Dendritic cell treated with granulocyte-macrophage colony-stimulating factor and Interleukin-4, amounts not matched to agents 40 ng/mL and 50 ng/mL, for 4 days (primary cell): ENCODE measurements around the gene XPR1.
"Not testable (repeated sequence)": the region's sequence is repeated elsewhere in the genome, so short reads cannot be mapped to it uniquely, and the experiment has no call there.

Experiments used
- H3K27ac Mint-ChIP-seq: one replicate; pipeline ENCODE4 v1.8.0; 2022; ENCODE audit warnings: mild to moderate bottlenecking, mixed read lengths
- H3K27me3 Mint-ChIP-seq: one replicate; pipeline ENCODE4 v1.8.0; 2022; ENCODE audit warnings: mild to moderate bottlenecking, mixed read lengths
- H3K36me3 Mint-ChIP-seq: one replicate; pipeline ENCODE4 v1.8.0; 2022; ENCODE audit warnings: low read depth, mixed read lengths
- H3K4me1 Mint-ChIP-seq: one replicate; pipeline ENCODE4 v1.8.0; 2022; ENCODE audit warnings: low read depth, mixed read lengths
- H3K4me3 Mint-ChIP-seq: one replicate; pipeline ENCODE4 v1.8.0; 2022; ENCODE audit warnings: mild to moderate bottlenecking, moderate library complexity, mixed read lengths
- H3K9me3 Mint-ChIP-seq: one replicate; pipeline ENCODE4 v1.8.0; 2022; ENCODE audit warnings: mixed read lengths
- intact Hi-C: fragments of 100-400 bp; cut with micrococcal nuclease; formaldehyde crosslinking; loops from one replicate; pipeline ENCODE4 v1.15.0; 2022

The XPR1 gene

DNA sequence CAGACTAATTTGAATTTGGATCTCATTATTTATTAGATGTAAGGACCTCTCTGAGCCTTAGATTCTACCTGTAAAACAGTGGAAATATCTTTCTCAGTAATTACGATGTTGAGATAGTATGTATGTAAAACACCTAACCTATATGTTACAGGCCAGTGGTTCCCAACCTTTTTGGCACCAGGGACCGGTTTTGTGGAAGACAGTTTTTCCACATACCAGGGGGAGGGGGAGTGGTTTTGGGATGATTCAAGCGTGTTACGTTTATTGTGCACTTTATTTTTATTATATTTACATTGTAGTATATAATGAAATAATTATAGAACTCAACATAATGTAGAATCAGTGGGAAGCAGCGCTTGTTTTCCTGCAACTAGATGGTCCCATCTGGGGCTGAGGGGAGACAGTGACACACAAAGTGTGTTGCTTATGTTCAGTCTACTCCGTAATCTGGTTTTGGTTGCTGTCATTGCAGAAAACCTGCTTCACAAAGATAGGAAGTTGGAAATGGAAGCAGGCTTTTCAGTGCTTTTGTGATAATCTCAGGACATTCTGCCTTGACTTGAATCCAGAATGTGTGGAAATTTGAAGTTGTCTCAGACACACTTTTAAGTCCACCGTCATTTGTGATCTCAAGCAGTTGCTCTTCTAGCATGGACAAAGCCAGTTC is 12.8 kb downstream of the XPR1 start:
- intact Hi-C loops: no loop called here
- Mint-ChIP-seq H3K9me3 (no peaks in the 10 kb centered on the region), H3K36me3 (no peaks in the 10 kb centered on the region), H3K4me3 (no peak overlapping the region), H3K27me3 (no peaks in the 10 kb centered on the region), H3K27ac (no peak overlapping the region), H3K4me1 (peaks cover 6% of the 10 kb centered on the region)

DNA sequence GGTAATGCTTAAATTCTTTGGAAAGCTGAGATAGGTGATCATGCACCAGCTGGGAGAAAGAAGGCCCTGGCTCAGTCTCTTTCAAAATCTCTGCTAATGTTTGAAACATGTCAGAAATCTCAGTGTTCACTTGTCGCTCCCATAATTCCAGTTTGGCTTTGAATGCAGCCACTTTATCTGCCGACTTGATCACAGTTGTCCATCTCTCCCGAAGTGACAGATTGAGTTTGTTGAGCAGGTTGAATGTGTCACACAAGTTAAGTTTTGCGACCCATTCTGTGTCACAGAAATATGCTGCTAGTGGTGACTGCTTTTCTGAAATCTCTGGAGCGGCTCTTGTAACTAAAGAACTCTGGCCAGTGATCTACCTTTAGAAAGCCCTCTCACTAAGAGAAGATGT is 13.4 kb downstream of the XPR1 start:
- H3K4me3 Mint-ChIP-seq, H3K27ac Mint-ChIP-seq, intact Hi-C loops, H3K4me1 Mint-ChIP-seq, H3K9me3 Mint-ChIP-seq, H3K27me3 Mint-ChIP-seq, H3K36me3 Mint-ChIP-seq: not testable (repeated sequence)

DNA sequence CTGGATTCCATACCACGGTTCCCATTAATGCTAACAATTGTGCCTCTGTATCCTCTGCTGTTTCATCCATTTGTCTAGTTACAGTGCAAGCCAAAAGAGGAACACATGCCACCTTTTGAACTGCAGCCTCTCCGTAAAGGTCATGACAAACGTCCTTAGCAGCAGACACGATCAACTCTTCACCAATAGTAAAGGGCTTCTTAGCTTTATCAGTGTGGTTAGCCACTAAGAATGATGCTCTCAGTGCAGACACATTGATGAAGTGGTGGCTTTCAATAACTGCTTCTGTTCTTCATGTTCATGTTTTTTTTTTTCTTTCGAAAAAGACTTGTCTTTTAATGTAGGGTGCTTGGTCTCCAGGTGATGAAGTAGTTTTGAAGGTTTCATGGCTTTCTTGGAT is 14.3 kb downstream of the XPR1 start:
- Mint-ChIP-seq H3K4me3 (no peak overlapping the region), H3K4me1 (no peaks in the 10 kb centered on the region), H3K36me3 (no peaks in the 10 kb centered on the region), H3K27me3 (no peaks in the 10 kb centered on the region), H3K9me3 (no peaks in the 10 kb centered on the region), H3K27ac (no peak overlapping the region)
- intact Hi-C loops: no loop called here

DNA sequence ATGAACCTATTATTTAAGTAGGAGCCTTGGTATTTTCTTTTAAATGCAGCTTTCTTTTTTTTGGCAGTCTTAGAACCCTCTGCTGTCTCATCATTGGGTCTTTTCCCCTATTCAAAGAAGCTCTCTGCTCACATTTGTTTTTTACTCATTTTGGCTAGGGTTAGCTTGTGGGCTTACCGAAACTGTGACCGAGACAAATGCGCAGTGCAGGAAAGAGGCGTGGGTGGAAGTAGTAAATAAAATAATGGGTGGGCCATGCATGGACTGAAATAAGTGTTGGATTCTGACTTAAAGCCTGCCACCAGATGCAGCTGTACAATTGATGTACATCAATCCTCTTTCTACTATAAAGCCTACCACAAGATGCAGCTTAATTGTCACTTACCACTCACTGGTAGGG is 14.7 kb downstream of the XPR1 start:
- H3K4me3 Mint-ChIP-seq: no peak overlapping the region
- intact Hi-C loops: no loop called here
- H3K27me3 Mint-ChIP-seq: no peaks in the 10 kb centered on the region
- H3K9me3 Mint-ChIP-seq: no peaks in the 10 kb centered on the region
- H3K27ac Mint-ChIP-seq: no peak overlapping the region
- no peaks in the 10 kb centered on the region for H3K4me1 Mint-ChIP-seq
- no peaks in the 10 kb centered on the region for H3K36me3 Mint-ChIP-seq

DNA sequence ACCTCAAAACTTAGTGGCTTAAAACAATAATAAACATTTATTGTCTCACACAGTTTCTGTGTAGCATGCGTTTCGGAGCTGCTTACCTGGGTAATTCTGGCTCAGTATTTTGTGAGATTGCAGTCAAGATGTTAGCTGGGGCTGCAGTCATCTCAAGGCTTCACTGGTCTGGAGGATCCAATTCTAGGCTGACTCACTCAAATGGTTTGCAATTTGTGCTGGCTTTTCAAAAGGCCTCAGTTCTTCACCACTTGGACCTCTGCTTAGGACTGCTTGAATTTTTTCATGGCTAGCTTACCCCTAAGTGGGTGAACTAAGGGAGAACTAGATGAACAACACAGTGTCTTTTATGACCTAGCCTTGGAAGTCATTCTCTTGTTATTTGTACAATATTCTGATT is 21.0 kb downstream of the XPR1 start:
- no peak overlapping the region for H3K27ac Mint-ChIP-seq
- peaks cover 12% of the 10 kb centered on the region for H3K9me3 Mint-ChIP-seq
- H3K27me3 Mint-ChIP-seq: no peaks in the 10 kb centered on the region
- intact Hi-C loops: no loop called here
- H3K36me3 Mint-ChIP-seq: peaks cover 11% of the 10 kb centered on the region
- no peak overlapping the region for H3K4me3 Mint-ChIP-seq
- H3K4me1 Mint-ChIP-seq: no peaks in the 10 kb centered on the region

DNA sequence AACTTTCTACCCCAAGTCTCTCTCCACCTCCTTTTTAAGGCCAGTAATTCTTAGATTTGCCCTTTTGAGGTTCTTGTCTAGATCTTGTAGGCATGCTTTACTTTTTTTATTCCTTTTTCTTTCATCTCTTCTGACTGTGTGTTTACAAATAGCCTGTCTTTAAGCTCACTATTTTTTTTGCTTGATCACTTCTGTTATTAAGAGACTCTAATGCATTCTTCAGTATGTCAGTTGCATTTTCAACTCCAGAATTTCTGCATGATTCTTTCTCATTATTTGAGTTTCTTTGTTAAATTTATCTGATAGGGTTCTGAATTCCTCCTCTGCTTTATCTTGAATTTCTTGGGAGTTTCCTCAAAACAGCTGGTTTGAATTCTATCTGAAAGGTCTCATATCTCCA is 30.9 kb downstream of the XPR1 start:
- Mint-ChIP-seq H3K36me3 (peaks cover 47% of the 10 kb centered on the region), H3K9me3 (peaks cover 86% of the 10 kb centered on the region)

DNA sequence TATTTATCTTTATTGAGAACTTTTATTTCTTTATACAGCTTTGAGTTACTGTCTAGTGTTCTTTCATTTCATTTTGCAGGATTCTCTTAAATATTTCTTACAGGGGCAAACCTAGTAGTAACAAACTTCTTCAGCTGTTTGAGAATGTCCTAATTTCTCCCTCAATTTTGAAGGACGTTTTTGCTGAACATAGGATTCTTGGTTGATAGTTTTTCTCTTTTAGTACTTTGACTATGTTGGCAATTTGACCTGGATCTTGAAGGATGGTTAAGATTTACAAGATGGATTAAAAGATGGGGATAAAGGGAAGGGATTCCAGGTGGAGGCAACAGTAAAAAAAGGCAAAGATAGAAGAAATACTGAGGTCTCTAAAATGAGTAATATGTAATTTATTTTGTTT is 38.9 kb downstream of the XPR1 start:
- peaks cover 16% of the 10 kb centered on the region for H3K36me3 Mint-ChIP-seq
- no peak overlapping the region for H3K4me3 Mint-ChIP-seq
- no peak overlapping the region for H3K27ac Mint-ChIP-seq
- intact Hi-C loops: no loop called here
- H3K9me3 Mint-ChIP-seq: peaks cover 39% of the 10 kb centered on the region
- no peaks in the 10 kb centered on the region for H3K27me3 Mint-ChIP-seq
- peaks cover 5% of the 10 kb centered on the region for H3K4me1 Mint-ChIP-seq

More for the DNA sequence above, 30.9 kb downstream of the XPR1 start:
- Mint-ChIP-seq H3K4me3 (no peak overlapping the region), H3K4me1 (no peaks in the 10 kb centered on the region), H3K27ac (no peak overlapping the region), H3K27me3 (no peaks in the 10 kb centered on the region)
- intact Hi-C loops: no loop called here

DNA sequence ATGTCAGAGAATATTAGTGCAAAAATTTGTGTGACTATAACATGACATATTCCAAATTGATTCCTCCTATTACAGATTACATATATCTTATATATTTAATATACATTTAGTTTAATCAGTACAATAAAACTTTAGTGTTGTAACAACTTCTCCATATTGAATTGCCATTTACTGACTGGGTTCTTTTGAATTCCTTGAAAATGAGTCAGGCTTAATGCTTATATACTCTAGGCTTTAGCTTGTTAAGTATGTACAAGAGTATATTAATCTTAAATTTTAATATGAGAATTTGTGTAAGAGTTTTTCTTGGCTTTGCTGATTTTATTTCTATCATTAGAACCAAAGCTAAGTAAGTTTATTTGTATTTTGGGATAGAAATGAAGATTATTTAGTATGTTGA is 40.3 kb downstream of the XPR1 start:
- intact Hi-C loops: no loop called here
- peaks cover 25% of the 10 kb centered on the region for H3K9me3 Mint-ChIP-seq
- no peaks in the 10 kb centered on the region for H3K27me3 Mint-ChIP-seq
- no peak overlapping the region for H3K27ac Mint-ChIP-seq
- peaks cover 5% of the 10 kb centered on the region for H3K4me1 Mint-ChIP-seq
- no peak overlapping the region for H3K4me3 Mint-ChIP-seq
- peaks cover 16% of the 10 kb centered on the region for H3K36me3 Mint-ChIP-seq

DNA sequence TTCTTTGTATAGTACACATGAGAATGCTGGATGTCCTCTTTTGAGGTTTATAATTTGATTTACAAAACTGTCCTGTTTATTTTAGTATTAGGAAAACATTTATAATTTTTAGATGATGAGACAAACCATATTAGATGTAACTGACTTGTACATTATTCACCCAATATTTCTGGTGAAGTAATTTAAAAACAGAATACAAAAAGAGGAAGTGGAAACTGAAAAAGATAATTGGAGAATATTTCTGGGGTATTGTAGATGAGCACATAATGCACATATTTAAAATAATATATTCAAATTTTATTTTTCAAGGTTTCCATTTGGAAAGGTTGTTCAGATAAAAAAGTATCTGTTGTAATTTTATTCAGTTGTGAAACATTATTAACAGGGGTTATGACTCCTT is 40.7 kb downstream of the XPR1 start:
- Mint-ChIP-seq H3K27me3 (no peaks in the 10 kb centered on the region), H3K27ac (no peak overlapping the region), H3K36me3 (peaks cover 16% of the 10 kb centered on the region), H3K9me3 (peaks cover 21% of the 10 kb centered on the region), H3K4me3 (no peak overlapping the region), H3K4me1 (peaks cover 5% of the 10 kb centered on the region)
- intact Hi-C loops: no loop called here

DNA sequence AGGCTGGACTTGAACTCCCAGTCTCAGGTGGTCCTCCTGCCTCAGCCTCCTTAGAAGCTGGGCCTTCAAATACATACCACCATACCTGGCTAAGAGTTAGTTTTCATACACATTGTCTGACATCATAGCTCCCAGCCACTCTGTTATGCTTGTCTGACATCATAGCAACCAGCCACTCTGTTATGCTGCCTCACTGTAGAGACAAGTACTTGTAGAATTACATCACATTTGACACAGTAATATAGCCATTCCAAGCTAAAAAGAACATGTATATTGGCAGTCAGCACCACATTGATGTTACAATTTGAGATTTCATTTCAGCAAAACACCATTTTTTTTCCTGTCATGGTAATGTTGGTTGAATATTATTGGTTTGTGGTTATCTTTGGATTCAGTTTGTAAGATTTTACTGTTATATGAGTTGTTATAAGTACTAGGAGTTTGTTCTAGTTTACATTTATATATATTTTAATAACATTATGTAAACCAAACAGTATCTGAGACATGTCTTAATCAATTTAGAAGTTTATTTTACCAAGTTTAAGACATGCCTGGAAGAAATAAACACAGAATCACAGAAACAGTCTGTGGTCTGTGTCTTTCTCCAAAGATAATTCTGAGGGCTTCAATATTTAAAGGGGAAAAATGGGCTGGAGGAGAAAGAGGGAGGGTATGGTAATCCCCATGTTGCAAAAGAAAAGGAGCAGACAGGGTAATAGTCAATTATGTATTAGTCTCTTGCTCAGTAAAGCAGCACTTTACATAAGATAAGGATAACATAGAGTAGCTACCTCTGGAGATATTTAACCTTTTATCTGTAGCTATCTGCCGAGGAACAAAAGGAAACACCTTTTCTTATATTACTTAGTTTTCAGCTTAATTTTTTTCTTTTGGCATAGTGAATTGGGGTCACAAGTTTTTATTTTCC is 43.0 kb downstream of the XPR1 start:
- H3K27ac Mint-ChIP-seq: no peak overlapping the region
- H3K4me3 Mint-ChIP-seq: no peak overlapping the region
- H3K4me1 Mint-ChIP-seq: peaks cover 8% of the 10 kb centered on the region
- intact Hi-C loops: no loop called here
- H3K9me3 Mint-ChIP-seq: peaks cover 17% of the 10 kb centered on the region
- H3K27me3 Mint-ChIP-seq: no peaks in the 10 kb centered on the region
- peaks cover 10% of the 10 kb centered on the region for H3K36me3 Mint-ChIP-seq

DNA sequence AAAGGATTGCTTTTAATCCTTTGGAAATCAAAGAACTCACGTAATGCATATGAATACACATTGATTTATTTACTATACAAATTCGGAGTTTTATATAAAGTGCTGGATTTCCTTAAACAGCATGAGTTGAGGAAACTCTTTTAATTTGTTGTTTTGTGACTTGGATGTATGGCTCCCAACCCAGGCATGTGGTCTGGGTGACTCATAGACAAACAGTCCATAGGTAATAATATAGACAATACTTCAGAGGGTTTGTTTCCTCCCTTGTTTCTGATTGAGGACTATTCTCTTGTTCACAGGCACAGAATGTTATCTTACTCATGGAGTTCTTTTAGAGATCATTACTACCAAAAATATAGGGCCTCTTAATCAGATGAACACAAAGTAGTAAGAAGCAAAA is 43.8 kb downstream of the XPR1 start:
- Mint-ChIP-seq H3K36me3 (peaks cover 8% of the 10 kb centered on the region), H3K9me3 (peaks cover 10% of the 10 kb centered on the region), H3K27ac (no peak overlapping the region), H3K27me3 (no peaks in the 10 kb centered on the region), H3K4me1 (peaks cover 11% of the 10 kb centered on the region), H3K4me3 (no peak overlapping the region)
- intact Hi-C loops: no loop called here

DNA sequence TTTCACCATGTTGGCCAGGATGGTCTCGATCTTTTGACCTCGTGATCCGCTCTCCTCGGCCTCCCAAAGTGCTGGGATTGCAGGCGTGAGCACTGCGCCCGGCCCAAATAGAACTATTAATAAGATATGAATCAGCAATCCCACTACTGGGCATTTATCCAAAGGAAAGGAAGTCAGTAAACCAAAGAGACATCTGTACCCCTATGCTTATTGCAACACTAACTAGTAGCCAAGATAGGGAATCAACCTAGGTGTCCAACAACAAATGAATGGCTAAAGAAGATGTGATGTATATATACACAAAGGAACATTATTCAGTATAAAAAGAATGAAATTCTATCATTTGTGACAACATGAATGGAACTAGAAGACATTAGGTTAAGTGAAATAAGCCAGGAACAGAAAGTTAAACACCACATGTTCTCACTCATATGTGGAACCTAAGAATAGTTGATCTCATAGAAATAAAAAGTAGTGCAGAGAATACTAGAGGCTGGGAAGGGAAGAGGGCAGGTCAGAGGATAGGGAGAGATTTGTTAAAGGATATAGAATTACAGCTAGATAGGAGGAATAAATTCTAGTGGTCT is 48.8 kb downstream of the XPR1 start:
- H3K36me3 Mint-ChIP-seq: peaks cover 17% of the 10 kb centered on the region
- H3K9me3 Mint-ChIP-seq: no peaks in the 10 kb centered on the region
- no peak overlapping the region for H3K27ac Mint-ChIP-seq
- no peak overlapping the region for H3K4me3 Mint-ChIP-seq
- no peaks in the 10 kb centered on the region for H3K27me3 Mint-ChIP-seq
- intact Hi-C loops: no loop called here
- H3K4me1 Mint-ChIP-seq: peaks cover 6% of the 10 kb centered on the region

DNA sequence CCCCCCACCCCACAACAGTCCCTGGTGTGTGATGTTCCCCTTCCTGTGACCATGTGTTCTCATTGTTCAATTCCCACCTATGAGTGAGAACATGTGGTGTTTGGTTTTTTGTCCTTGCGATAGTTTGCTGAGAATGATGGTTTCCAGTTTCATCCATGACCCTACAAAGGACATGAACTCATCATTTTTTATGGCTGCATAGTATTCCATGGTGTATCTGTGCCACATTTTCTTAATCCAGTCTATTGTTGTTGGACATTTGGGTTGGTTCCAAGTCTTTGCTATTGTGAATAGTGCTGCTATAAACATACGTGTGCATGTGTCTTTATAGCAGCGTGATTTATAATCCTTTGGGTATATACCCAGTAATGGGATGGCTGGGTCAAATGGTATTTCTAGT is 51.3 kb downstream of the XPR1 start:
- H3K27ac Mint-ChIP-seq, intact Hi-C loops, H3K27me3 Mint-ChIP-seq, H3K4me3 Mint-ChIP-seq, H3K9me3 Mint-ChIP-seq, H3K4me1 Mint-ChIP-seq: not testable (repeated sequence)
- peaks cover 25% of the 10 kb centered on the region for H3K36me3 Mint-ChIP-seq

DNA sequence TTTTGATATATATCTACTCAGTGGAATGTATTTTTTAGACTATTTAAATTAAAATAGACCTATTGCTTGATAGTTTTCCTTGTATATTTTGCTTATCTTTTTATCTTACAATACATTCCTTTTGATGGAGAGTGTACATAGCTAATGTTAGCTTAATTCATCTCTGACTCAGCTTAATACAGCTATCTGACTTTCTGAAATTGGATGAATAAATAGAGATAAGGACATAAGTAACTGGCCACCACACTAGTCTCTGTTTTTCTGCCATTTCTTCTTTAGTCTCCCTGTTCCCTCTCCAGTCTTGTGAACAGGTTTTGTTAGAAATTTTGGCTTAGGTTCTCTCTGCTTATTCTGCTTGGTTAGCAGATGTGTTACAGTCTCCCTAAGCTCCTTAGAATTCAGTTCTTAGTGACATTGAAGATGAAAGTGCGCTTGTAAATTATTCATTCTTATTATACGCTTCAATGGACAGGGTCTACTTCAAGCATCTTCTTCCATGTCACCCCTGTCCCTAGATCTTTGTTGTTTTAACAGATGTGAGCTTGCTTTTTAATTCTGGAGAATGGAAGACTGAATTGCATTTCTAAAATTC is 59.6 kb downstream of the XPR1 start:
- no peak overlapping the region for H3K4me3 Mint-ChIP-seq
- intact Hi-C loops: no loop called here
- H3K27ac Mint-ChIP-seq: no peak overlapping the region
- no peaks in the 10 kb centered on the region for H3K36me3 Mint-ChIP-seq
- H3K4me1 Mint-ChIP-seq: no peaks in the 10 kb centered on the region
- H3K9me3 Mint-ChIP-seq: peaks cover 17% of the 10 kb centered on the region
- no peaks in the 10 kb centered on the region for H3K27me3 Mint-ChIP-seq
